A204.1 (cell line): Measurements from ENCODE around the gene TRABD2B.

ENCODE experiments used
- FAIRE-seq: peaks from 2 replicates; lab custom pipeline; 2012; peaks lifted over from hg19 to GRCh38; lab: Jason Lieb, UNC

The TRABD2B gene

GRCh38 chr1:47722101-47722500 lies 275.1 kb downstream of the TRABD2B start:
- no peak for FAIRE-seq

- FAIRE-seq, result no peak
Observed at GRCh38 chr1:47720111-47720510, 277.1 kb downstream of the TRABD2B start.

- no peak for FAIRE-seq
Observed at GRCh38 chr1:47717341-47717740, 279.8 kb downstream of the TRABD2B start.

- FAIRE-seq, result no peak
Observed at GRCh38 chr1:47713975-47714767, 283.0 kb downstream of the TRABD2B start.

- FAIRE-seq, result no peak
Observed at GRCh38 chr1:47713333-47713953, 283.7 kb downstream of the TRABD2B start.

GRCh38 chr1:47712596-47713299 lies 284.4 kb downstream of the TRABD2B start:
- FAIRE-seq, result no peak

- no peak for FAIRE-seq
Observed at GRCh38 chr1:47711848-47712492, 285.2 kb downstream of the TRABD2B start.

- no peak for FAIRE-seq
Observed at GRCh38 chr1:47711184-47711847, 285.9 kb downstream of the TRABD2B start.
